ENCODE measurements around the gene NDUFS2.

NDUFS2 gene

DNA sequence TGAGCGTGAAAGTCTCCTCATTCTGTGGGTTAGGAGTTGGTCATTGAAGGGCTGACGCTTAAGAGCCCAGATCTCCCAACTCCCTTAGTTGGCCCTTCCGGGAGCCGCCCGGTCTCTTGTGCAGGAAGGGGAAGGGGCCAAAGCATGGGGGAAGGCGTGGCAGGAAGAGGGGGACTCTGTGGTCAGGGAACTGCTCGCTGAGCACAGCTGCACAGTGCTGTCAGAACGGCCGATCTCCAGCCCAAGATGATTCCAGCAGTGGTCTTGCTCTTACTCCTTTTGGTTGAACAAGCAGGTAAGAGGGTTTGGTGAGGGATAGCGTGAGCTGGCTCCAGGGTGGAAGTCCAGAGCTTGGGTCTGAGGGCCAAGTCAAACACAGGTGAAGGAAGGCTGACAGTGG lies 12.9 kb downstream of the NDUFS2 start, which contains the start of gene FCER1G:
Gene FCER1G, plus strand, starts transcription at position 220 of the 400 bp plus-strand sequence. Its CDS starts 27 bp downstream, at position 247.
- no peak within 1 kb of the TSS for H3K27ac ChIP-seq (ENCODE audit: low read depth, low read length, poor library complexity, severe bottlenecking)
- no peaks in the 10 kb centered on the region for H3K27me3 ChIP-seq (ENCODE audit: insufficient read depth, low read length)
- H3K4me3 ChIP-seq (ENCODE audit: low read depth, low read length, poor library complexity, severe bottlenecking) = no peak within 1 kb of the TSS
- no peak within 1 kb of the TSS for H2AFZ ChIP-seq (ENCODE audit: low read length)
- H3K9me3 ChIP-seq (ENCODE audit: low read length) = no peaks in the 10 kb centered on the region
- no peak within 1 kb of the TSS for H3K4me2 ChIP-seq (ENCODE audit: low read length)
- H3K36me3 ChIP-seq (ENCODE audit: insufficient read depth, low read length) = peaks cover 51% of the 10 kb centered on the region
- no peaks in the 10 kb centered on the region for H3K79me2 ChIP-seq (ENCODE audit: insufficient read depth, low read length)
- H3K9ac ChIP-seq (ENCODE audit: low read length) = no peak within 1 kb of the TSS
- peaks cover 20% of the 10 kb centered on the region for H3K4me1 ChIP-seq (ENCODE audit: insufficient read depth, low read length, severe bottlenecking)
- H3K9me2 ChIP-seq (ENCODE audit: low read depth, low read length) = no peaks in the 10 kb centered on the region
- no peaks in the 10 kb centered on the region for H4K20me1 ChIP-seq (ENCODE audit: insufficient read depth, low read length)
- no peaks in the 10 kb centered on the region for H3F3A ChIP-seq (ENCODE audit: insufficient read depth, low read length)
- TF ChIP-seq, protein P1, sequence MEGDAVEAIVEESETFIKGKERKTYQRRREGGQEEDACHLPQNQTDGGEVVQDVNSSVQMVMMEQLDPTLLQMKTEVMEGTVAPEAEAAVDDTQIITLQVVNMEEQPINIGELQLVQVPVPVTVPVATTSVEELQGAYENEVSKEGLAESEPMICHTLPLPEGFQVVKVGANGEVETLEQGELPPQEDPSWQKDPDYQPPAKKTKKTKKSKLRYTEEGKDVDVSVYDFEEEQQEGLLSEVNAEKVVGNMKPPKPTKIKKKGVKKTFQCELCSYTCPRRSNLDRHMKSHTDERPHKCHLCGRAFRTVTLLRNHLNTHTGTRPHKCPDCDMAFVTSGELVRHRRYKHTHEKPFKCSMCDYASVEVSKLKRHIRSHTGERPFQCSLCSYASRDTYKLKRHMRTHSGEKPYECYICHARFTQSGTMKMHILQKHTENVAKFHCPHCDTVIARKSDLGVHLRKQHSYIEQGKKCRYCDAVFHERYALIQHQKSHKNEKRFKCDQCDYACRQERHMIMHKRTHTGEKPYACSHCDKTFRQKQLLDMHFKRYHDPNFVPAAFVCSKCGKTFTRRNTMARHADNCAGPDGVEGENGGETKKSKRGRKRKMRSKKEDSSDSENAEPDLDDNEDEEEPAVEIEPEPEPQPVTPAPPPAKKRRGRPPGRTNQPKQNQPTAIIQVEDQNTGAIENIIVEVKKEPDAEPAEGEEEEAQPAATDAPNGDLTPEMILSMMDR (IDR thresholded peaks at IDR 0.05; ENCODE audit: low read length) = no peak
- TF ChIP-seq EZH2 (IDR thresholded peaks at IDR 0.05; ENCODE audit: borderline replicate concordance, low read length) = no peak

DNA sequence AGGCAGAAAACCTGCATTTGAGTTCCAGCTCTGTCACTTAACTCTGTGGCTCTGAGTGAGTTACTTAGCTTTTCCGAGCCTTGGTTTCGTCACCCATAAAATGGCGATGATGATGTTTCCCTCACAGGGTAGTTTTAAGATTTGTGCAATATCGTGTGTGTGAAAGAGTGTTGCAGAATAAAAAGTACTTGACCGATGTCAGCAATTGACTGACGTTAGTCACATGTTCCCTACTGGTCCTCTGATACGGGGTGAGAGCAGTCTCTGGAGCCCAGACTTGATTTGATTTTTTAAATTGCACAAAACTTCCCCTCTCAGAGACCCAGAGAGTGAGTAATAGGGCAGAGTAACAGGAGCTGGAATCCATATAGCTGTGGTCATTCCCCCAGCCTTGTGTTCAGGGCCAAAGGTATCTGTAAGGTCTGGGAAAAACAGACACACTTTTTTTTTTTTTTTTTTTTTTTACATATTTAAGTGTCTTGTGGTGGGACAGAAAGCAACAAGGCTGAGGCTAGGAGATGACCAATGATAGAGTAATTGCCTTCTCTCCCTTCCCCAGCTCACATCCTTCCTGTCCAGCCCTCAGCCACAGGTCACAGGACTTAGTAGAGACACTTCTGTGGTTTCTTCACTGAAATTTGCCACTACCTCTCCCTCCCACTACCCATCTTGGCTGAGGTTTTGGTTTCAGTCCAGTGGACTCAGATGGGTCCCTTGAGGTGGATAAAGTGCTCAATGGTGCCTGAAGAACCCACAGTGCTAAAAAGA lies 15.0 kb downstream of the NDUFS2 start:
- H3F3A ChIP-seq (ENCODE audit: insufficient read depth, low read length) = no peaks in the 10 kb centered on the region
- H3K79me2 ChIP-seq (ENCODE audit: insufficient read depth, low read length) = no peaks in the 10 kb centered on the region
- no peaks in the 10 kb centered on the region for H3K27me3 ChIP-seq (ENCODE audit: insufficient read depth, low read length)
- H3K4me1 ChIP-seq (ENCODE audit: insufficient read depth, low read length, severe bottlenecking) = peaks cover 20% of the 10 kb centered on the region
- H3K27ac ChIP-seq (ENCODE audit: low read depth, low read length, poor library complexity, severe bottlenecking) = no peak overlapping the region
- no peak overlapping the region for H3K4me3 ChIP-seq (ENCODE audit: low read depth, low read length, poor library complexity, severe bottlenecking)
- H3K36me3 ChIP-seq (ENCODE audit: insufficient read depth, low read length) = peaks cover 30% of the 10 kb centered on the region
- H4K20me1 ChIP-seq (ENCODE audit: insufficient read depth, low read length) = no peaks in the 10 kb centered on the region
- TF ChIP-seq EZH2 (IDR thresholded peaks at IDR 0.05; ENCODE audit: borderline replicate concordance, low read length) = no peak
- TF ChIP-seq, protein P1 (IDR thresholded peaks at IDR 0.05; ENCODE audit: low read length) = no peak
- no peaks in the 10 kb centered on the region for H3K9me2 ChIP-seq (ENCODE audit: low read depth, low read length)
- no peak overlapping the region for H3K9ac ChIP-seq (ENCODE audit: low read length)
- 0 out of 2 replicates have a peak overlapping the region, but pooled peaks have one; percentile 9 for H3K4me2 ChIP-seq (ENCODE audit: low read length)
- no peaks in the 10 kb centered on the region for H3K9me3 ChIP-seq (ENCODE audit: low read length)
- no peak overlapping the region for H2AFZ ChIP-seq (ENCODE audit: low read length)

DNA sequence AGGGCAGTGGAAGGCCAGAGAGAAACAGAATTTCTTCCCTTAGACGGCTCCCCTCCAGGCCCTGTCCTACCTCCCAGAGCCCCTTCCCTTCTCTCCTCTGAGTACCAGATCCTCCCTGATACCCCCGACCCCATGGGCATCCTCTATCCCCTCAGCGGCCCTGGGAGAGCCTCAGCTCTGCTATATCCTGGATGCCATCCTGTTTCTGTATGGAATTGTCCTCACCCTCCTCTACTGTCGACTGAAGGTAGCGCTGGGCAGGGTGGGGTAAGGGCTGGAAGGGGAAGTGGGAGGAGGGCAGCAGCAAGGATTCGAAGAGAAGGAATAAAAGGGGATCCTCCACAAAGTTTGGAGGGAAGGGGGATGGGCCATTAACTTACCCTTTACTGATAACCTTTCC lies 15.7 kb downstream of the NDUFS2 start:
- no peak overlapping the region for H2AFZ ChIP-seq (ENCODE audit: low read length)
- no peak overlapping the region for H3K4me3 ChIP-seq (ENCODE audit: low read depth, low read length, poor library complexity, severe bottlenecking)
- no peak overlapping the region for H3K27ac ChIP-seq (ENCODE audit: low read depth, low read length, poor library complexity, severe bottlenecking)
- no peaks in the 10 kb centered on the region for H4K20me1 ChIP-seq (ENCODE audit: insufficient read depth, low read length)
- H3K9ac ChIP-seq (ENCODE audit: low read length) = no peak overlapping the region
- H3K36me3 ChIP-seq (ENCODE audit: insufficient read depth, low read length) = peaks cover 23% of the 10 kb centered on the region
- H3K9me3 ChIP-seq (ENCODE audit: low read length) = no peaks in the 10 kb centered on the region
- H3F3A ChIP-seq (ENCODE audit: insufficient read depth, low read length) = no peaks in the 10 kb centered on the region
- no peaks in the 10 kb centered on the region for H3K79me2 ChIP-seq (ENCODE audit: insufficient read depth, low read length)
- H3K9me2 ChIP-seq (ENCODE audit: low read depth, low read length) = no peaks in the 10 kb centered on the region
- no peak for TF ChIP-seq EZH2 (IDR thresholded peaks at IDR 0.05; ENCODE audit: borderline replicate concordance, low read length)
- TF ChIP-seq, protein P1 (IDR thresholded peaks at IDR 0.05; ENCODE audit: low read length) = no peak
- H3K27me3 ChIP-seq (ENCODE audit: insufficient read depth, low read length) = no peaks in the 10 kb centered on the region
- peaks cover 20% of the 10 kb centered on the region for H3K4me1 ChIP-seq (ENCODE audit: insufficient read depth, low read length, severe bottlenecking)
- H3K4me2 ChIP-seq (ENCODE audit: low read length) = 0 out of 2 replicates have a peak overlapping the region, but pooled peaks have one; percentile 9
